ENCODE data around the gene GSN.
"Not testable (repeated sequence)": the region's sequence is repeated elsewhere in the genome, so short reads cannot be mapped to it uniquely, and the experiment has no call there.

GSN gene

GRCh38 chr9:121289772-121290370 is 21.9 kb downstream of the GSN start:
- DNase-seq = no peak

GRCh38 chr9:121291536-121291935 is 23.6 kb downstream of the GSN start:
- not testable (repeated sequence) for DNase-seq

GRCh38 chr9:121292051-121292450 is 24.1 kb downstream of the GSN start:
- DNase-seq = no peak

- DNase-seq = no peak
Measured at GRCh38 chr9:121292801-121293241, 24.9 kb downstream of the GSN start.

GRCh38 chr9:121294151-121294743 is 26.3 kb downstream of the GSN start:
- no peak for DNase-seq

- no peak for DNase-seq
Measured at GRCh38 chr9:121294866-121295661, 27.1 kb downstream of the GSN start.

GRCh38 chr9:121295662-121296191 is 27.8 kb downstream of the GSN start:
- no peak for DNase-seq

- no peak for DNase-seq
Measured at GRCh38 chr9:121296213-121297127, 28.5 kb downstream of the GSN start.

GRCh38 chr9:121297389-121297788 is 29.4 kb downstream of the GSN start:
- no peak for DNase-seq

GRCh38 chr9:121298016-121298538 is 30.1 kb downstream of the GSN start:
- no peak for DNase-seq

GRCh38 chr9:121298689-121299466 is 30.9 kb downstream of the GSN start:
- DNase-seq = no peak

GRCh38 chr9:121299467-121300282 is 31.7 kb downstream of the GSN start:
- DNase-seq = no peak

- DNase-seq = no peak
Measured at GRCh38 chr9:121300283-121301119, 32.5 kb downstream of the GSN start.

- no peak for DNase-seq
Measured at GRCh38 chr9:121301881-121302286, 33.9 kb downstream of the GSN start.

- no peak for DNase-seq
Measured at GRCh38 chr9:121302341-121302740, 34.4 kb downstream of the GSN start.

- no peak for DNase-seq
Measured at GRCh38 chr9:121302786-121303185, 34.8 kb downstream of the GSN start.

GRCh38 chr9:121303456-121304451 is 35.8 kb downstream of the GSN start:
- DNase-seq = no peak

GRCh38 chr9:121304707-121305106 is 36.7 kb downstream of the GSN start:
- no peak for DNase-seq
